ENCODE measurements around the gene ADGRF3.
"Not testable (repeated sequence)": the region's sequence is repeated elsewhere in the genome, so short reads cannot be mapped to it uniquely, and the experiment has no call there.

Gene ADGRF3

DNA sequence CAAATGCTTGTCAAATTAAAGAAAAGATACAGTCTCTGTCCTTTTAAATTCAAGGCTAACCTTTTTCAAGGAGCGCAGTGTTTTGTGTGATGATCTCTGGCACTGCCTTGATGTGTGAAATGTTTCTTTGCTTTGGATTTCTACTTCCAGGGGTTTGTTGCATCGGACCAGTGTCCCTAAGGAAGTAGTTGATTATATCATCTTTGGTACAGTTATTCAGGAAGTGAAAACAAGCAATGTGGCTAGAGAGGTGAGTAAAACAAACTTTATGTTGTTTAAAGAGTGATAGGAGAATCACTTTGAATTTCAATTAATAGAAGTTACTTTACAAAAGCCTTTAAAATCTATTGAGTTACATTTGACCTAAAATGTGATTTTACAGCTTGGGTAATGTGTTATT, 73.1 kb downstream of the ADGRF3 start:
- no peaks in the 10 kb centered on the region for H3K9me3 ChIP-seq (ENCODE audit: insufficient read depth, low read depth, low read length)
- peaks cover 38% of the 10 kb centered on the region for H3K36me3 ChIP-seq (ENCODE audit: insufficient read depth, low read depth, low read length)
- H3K4me1 ChIP-seq (ENCODE audit: insufficient read depth, low read length): no peaks in the 10 kb centered on the region
- H3K4me3 ChIP-seq (ENCODE audit: low read length): no peak overlapping the region
- no peak overlapping the region for H3K27ac ChIP-seq (ENCODE audit: low read length)
- no peak overlapping the region for H3K9ac ChIP-seq (ENCODE audit: low read depth, low read length)
- H3K27me3 ChIP-seq (ENCODE audit: insufficient read depth, low read length): no peaks in the 10 kb centered on the region

DNA sequence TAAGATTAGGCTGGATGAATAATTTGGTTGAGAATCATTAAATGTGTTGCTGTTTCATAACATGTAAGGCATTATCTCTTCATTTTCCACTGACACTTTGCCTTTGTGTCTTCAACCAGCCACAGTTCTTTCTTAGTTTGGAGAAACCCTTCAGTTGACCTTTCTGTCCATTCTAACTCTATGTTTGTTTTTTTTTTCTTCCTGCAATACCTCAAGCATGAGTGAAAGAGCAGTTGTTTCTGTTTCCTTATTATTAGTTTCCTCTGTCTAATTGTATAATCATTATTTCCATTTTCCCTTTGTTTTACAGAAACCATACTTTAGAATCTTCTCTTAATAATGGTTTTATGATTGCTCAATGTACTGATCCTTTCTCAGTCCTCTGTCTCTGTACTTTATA, 76.2 kb downstream of the ADGRF3 start:
- H3K4me3 ChIP-seq (ENCODE audit: low read length): no peak overlapping the region
- peaks cover 22% of the 10 kb centered on the region; the same call in 1 of the 2 replicates for H3K36me3 ChIP-seq (ENCODE audit: insufficient read depth, low read depth, low read length)
- no peak overlapping the region for H3K9ac ChIP-seq (ENCODE audit: low read depth, low read length)
- no peaks in the 10 kb centered on the region for H3K9me3 ChIP-seq (ENCODE audit: insufficient read depth, low read depth, low read length)
- H3K27me3 ChIP-seq (ENCODE audit: insufficient read depth, low read length): no peaks in the 10 kb centered on the region
- H3K27ac ChIP-seq (ENCODE audit: low read length): no peak overlapping the region
- H3K4me1 ChIP-seq (ENCODE audit: insufficient read depth, low read length): no peaks in the 10 kb centered on the region

- peaks cover 22% of the 10 kb centered on the region for H3K36me3 ChIP-seq (ENCODE audit: insufficient read depth, low read depth, low read length)
- no peaks in the 10 kb centered on the region for H3K27me3 ChIP-seq (ENCODE audit: insufficient read depth, low read length)
- no peaks in the 10 kb centered on the region for H3K9me3 ChIP-seq (ENCODE audit: insufficient read depth, low read depth, low read length)
- H3K9ac ChIP-seq (ENCODE audit: low read depth, low read length): no peak overlapping the region
- H3K27ac ChIP-seq (ENCODE audit: low read length): no peak overlapping the region
- H3K4me3 ChIP-seq (ENCODE audit: low read length): no peak overlapping the region
- no peaks in the 10 kb centered on the region for H3K4me1 ChIP-seq (ENCODE audit: insufficient read depth, low read length)
Observed at GRCh38 chr2:26269571-26270158, 76.9 kb downstream of the ADGRF3 start.

- H3K36me3 ChIP-seq (ENCODE audit: insufficient read depth, low read depth, low read length): peaks cover 21% of the 10 kb centered on the region
- not testable (repeated sequence) for H3K27ac ChIP-seq (ENCODE audit: low read length); H3K9me3 ChIP-seq (ENCODE audit: insufficient read depth, low read depth, low read length)
Observed at GRCh38 chr2:26268670-26269385, 77.8 kb downstream of the ADGRF3 start.

GRCh38 chr2:26268213-26268612, 78.4 kb downstream of the ADGRF3 start:
- no peaks in the 10 kb centered on the region for H3K9me3 ChIP-seq (ENCODE audit: insufficient read depth, low read depth, low read length)
- no peaks in the 10 kb centered on the region for H3K27me3 ChIP-seq (ENCODE audit: insufficient read depth, low read length)
- H3K4me1 ChIP-seq (ENCODE audit: insufficient read depth, low read length): no peaks in the 10 kb centered on the region
- H3K36me3 ChIP-seq (ENCODE audit: insufficient read depth, low read depth, low read length): peaks cover 18% of the 10 kb centered on the region
- no peak overlapping the region for H3K9ac ChIP-seq (ENCODE audit: low read depth, low read length)
- no peak overlapping the region for H3K4me3 ChIP-seq (ENCODE audit: low read length)
- no peak overlapping the region for H3K27ac ChIP-seq (ENCODE audit: low read length)

More at GRCh38 chr2:26268670-26269385, 77.8 kb downstream of the ADGRF3 start:
- not testable (repeated sequence) for H3K4me3 ChIP-seq (ENCODE audit: low read length); H3K4me1 ChIP-seq (ENCODE audit: insufficient read depth, low read length); H3K9ac ChIP-seq (ENCODE audit: low read depth, low read length); H3K27me3 ChIP-seq (ENCODE audit: insufficient read depth, low read length)

GRCh38 chr2:26258836-26259235, 87.8 kb downstream of the ADGRF3 start:
- H3K27ac ChIP-seq (ENCODE audit: low read length); H3K4me1 ChIP-seq (ENCODE audit: insufficient read depth, low read length); H3K4me3 ChIP-seq (ENCODE audit: low read length); H3K9me3 ChIP-seq (ENCODE audit: insufficient read depth, low read depth, low read length); H3K36me3 ChIP-seq (ENCODE audit: insufficient read depth, low read depth, low read length); H3K9ac ChIP-seq (ENCODE audit: low read depth, low read length); H3K27me3 ChIP-seq (ENCODE audit: insufficient read depth, low read length): not testable (repeated sequence)
